ENCODE measurements around the gene ARID1B. TPM values are rescaled to one million over a fixed set of nuclear protein-coding genes. Genes with fewer than 3 reads are reported as not detected.

ARID1B gene
- total and polyA plus RNA-seq, 8 donors, result 16.2 to 68.0 (median 42.5) TPM

DNA sequence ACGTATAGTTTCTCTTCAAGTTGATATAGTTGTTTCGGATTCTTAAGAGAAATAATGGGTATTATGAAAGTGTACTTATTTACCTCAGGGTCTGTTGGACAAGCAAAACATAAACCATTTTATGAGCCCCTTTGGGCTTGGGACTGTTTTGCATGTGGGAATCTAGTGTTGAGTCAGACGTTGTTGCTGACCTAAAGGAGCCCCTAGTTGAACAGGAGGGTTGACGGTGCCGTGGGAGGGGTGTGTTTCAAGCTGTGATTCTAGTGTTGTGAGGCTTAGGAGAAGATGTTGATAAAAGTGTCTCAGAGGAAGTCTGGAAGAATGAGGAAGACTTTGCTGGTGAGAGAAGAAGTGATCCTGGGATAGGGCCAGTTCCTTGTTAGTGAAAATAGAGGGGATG, 140.0 kb downstream of the ARID1B start:
- H3K27me3 ChIP-seq, result no peaks in the 10 kb centered on the region
- DNase-seq (no peak), FAIRE-seq (no peak), ATAC-seq (no peak)
- no peaks in the 10 kb centered on the region for H3K9me3 ChIP-seq
- intact Hi-C loops (cut with DNase I), result no loop called here
- no peak overlapping the region for H3K27ac ChIP-seq
- TF ChIP-seq, protein P1, sequence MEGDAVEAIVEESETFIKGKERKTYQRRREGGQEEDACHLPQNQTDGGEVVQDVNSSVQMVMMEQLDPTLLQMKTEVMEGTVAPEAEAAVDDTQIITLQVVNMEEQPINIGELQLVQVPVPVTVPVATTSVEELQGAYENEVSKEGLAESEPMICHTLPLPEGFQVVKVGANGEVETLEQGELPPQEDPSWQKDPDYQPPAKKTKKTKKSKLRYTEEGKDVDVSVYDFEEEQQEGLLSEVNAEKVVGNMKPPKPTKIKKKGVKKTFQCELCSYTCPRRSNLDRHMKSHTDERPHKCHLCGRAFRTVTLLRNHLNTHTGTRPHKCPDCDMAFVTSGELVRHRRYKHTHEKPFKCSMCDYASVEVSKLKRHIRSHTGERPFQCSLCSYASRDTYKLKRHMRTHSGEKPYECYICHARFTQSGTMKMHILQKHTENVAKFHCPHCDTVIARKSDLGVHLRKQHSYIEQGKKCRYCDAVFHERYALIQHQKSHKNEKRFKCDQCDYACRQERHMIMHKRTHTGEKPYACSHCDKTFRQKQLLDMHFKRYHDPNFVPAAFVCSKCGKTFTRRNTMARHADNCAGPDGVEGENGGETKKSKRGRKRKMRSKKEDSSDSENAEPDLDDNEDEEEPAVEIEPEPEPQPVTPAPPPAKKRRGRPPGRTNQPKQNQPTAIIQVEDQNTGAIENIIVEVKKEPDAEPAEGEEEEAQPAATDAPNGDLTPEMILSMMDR (IDR thresholded peaks at IDR 0.05), result no peak
- peaks cover 0 to 3% (median 0%) of the 10 kb centered on the region in 3 donors for H3K4me1 ChIP-seq
- no peaks in the 10 kb centered on the region for H3K36me3 ChIP-seq
- H3K4me3 ChIP-seq, result no peak overlapping the region
- WGBS, 2 donors, result 87 to 89% methylated on average over 5 of the region's 5 CpGs

DNA sequence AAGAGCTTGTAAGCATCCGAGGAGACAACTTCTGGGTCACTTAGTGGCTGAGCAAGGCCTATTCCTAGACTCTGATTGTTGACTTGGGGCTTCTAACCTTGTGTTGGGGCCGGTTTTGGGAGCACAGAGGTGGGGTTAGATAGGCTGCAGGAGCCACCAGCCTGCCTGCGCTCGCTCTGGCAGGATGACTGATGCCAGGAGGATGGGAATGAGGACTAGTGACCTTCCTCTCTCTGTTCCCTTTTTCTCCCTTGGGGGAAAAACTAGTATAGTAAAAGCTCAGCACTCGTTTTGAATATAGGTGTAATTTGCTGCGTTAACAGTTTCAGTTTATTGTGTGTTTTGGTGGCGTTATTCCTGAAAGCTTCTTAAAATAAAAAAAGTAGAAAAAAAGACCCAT, 141.5 kb downstream of the ARID1B start:
- TF ChIP-seq, protein P1 (IDR thresholded peaks at IDR 0.05), result no peak
- peaks cover 0 to 3% (median 0%) of the 10 kb centered on the region in 3 donors for H3K4me1 ChIP-seq
- H3K9me3 ChIP-seq, result no peaks in the 10 kb centered on the region
- no peaks in the 10 kb centered on the region for H3K36me3 ChIP-seq
- no peak overlapping the region for H3K27ac ChIP-seq
- no peaks in the 10 kb centered on the region for H3K27me3 ChIP-seq
- FAIRE-seq (no peak), DNase-seq (no peak), ATAC-seq (no peak)
- WGBS, 2 donors, result 77 to 84% methylated on average over 7 of the region's 7 CpGs
- intact Hi-C loops (cut with DNase I), result no loop called here
- no peak overlapping the region for H3K4me3 ChIP-seq

DNA sequence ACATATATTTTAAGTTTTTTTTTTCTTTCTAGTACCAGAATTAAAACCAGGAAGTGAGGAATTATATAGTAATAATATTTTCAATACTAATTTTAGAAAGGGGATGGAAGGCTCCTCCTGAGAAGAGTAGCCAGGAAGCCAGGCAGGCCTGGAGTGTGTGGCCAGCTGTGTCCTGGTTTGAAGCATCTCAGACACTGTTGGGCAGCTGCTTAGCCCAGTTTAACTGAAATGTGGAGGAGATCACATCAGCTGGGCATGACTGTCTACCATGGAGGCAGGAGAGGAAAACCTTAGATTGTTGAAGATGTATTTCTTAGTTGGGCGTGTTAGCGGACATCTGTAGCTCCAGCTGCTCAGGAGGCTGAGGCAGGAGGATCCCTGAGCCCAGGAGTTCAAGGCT, 142.2 kb downstream of the ARID1B start:
- Histone ChIP-seq H3K36me3 (no peaks in the 10 kb centered on the region), H3K4me3 (no peak overlapping the region), H3K27ac (no peak overlapping the region), H3K27me3 (no peaks in the 10 kb centered on the region), H3K4me1 (peaks cover 0 to 3% (median 0%) of the 10 kb centered on the region in 3 donors), H3K9me3 (no peaks in the 10 kb centered on the region)
- no peak for DNase-seq
- TF ChIP-seq, protein P1 (IDR thresholded peaks at IDR 0.05), result no peak
- WGBS, 2 donors, result 98 to 99% methylated on average over 2 of the region's 2 CpGs
- no peak for FAIRE-seq
- intact Hi-C loops (cut with DNase I), result no loop called here
- ATAC-seq, result no peak

DNA sequence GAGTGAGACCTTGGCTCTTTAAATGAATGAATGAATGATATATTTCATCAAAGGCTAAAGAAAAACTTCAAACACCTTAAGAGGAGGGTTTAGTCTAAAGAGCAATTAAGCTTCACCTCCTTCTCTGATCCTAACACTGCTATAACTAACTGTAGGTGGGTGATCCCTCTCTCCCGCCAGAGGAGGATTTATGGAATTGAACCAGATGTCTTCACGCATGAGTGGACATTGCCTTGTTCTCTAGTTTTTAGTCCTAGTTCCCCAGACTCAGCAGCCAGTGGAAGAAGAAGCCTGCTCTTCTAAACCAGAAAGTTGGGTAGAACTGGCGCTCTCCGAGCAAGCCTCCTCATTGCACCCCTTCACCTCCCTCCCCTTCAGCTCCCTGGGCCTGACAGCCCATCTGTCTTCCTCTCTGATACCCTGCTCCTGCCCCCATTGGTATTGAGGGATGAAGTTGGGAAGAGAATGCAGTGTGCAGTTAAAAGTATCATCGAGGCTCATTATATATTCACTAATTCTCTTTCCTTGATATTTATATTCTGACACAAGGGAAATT, 142.7 kb downstream of the ARID1B start:
- no peaks in the 10 kb centered on the region for H3K36me3 ChIP-seq
- ATAC-seq (no peak), FAIRE-seq (no peak), DNase-seq (no peak)
- no peaks in the 10 kb centered on the region for H3K9me3 ChIP-seq
- TF ChIP-seq, protein P1 (IDR thresholded peaks at IDR 0.05), result no peak
- H3K27ac ChIP-seq, result no peak overlapping the region
- H3K4me3 ChIP-seq, result no peak overlapping the region
- intact Hi-C loops (cut with DNase I), result no loop called here
- peaks cover 0 to 3% (median 0%) of the 10 kb centered on the region in 3 donors for H3K4me1 ChIP-seq
- WGBS, 2 donors, result 93% methylated on average over 5 of the region's 5 CpGs
- no peaks in the 10 kb centered on the region for H3K27me3 ChIP-seq

DNA sequence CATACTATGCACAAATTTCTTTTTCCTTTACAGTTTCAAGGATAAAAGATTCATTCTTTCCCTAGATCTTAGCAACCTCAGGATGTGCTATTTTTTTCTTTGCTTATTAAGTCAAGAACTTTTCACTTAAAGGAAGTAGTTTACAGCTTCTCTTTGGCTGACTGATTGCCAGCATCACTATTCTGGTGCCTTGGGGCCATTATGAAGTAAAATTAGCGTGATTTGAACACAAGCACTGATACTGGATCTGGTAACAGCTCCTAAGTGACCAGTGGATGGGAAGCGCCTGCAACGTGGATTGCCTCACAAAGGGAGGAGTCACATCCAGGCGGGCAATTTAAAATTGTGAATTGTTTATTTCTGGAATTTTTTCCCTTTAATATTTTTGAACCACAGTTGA, 147.1 kb downstream of the ARID1B start:
- H3K9me3 ChIP-seq, result no peaks in the 10 kb centered on the region
- ATAC-seq (no peak), DNase-seq (no peak), FAIRE-seq (no peak)
- H3K4me3 ChIP-seq, result no peak overlapping the region
- no peak overlapping the region for H3K27ac ChIP-seq
- H3K27me3 ChIP-seq, result no peaks in the 10 kb centered on the region
- no peaks in the 10 kb centered on the region for H3K36me3 ChIP-seq
- intact Hi-C loops (cut with DNase I), result no loop called here
- TF ChIP-seq, protein P1 (IDR thresholded peaks at IDR 0.05), result no peak
- H3K4me1 ChIP-seq, result peaks cover 10 to 17% (median 17%) of the 10 kb centered on the region in 3 donors
- 81 to 87% methylated on average over 4 of the region's 4 CpGs for WGBS, 2 donors

Measured in pancreas (tissue), 10 donors.